Myocyte (in vitro differentiated cells): ENCODE measurements around the gene DTX1. TPM values are rescaled to one million over a fixed set of nuclear protein-coding genes. Genes with fewer than 3 reads are reported as not detected.

Source experiments
- DNase-seq: peaks from one replicate; pipeline ENCODE4 v3.0.0-alpha.2; 2012; ENCODE audit warnings: low read depth
- total RNA-seq: library from RNA; depleted of rRNA; stranded (reverse); fragments of >200 nt; gene quantifications from 2 replicates; pipeline ENCODE4 v1.2.3, GENCODE V29; 2014

The DTX1 gene
- total RNA-seq, 1 donor from 2014 or later: 0.13 TPM

- no peak for DNase-seq
Observed at GRCh38 chr12:113070117-113070906, 13.8 kb downstream of the DTX1 start.

- DNase-seq: no peak
Observed at GRCh38 chr12:113071135-113072112, 14.9 kb downstream of the DTX1 start.

- no peak for DNase-seq
Observed at GRCh38 chr12:113072136-113072535, 15.6 kb downstream of the DTX1 start.

DNA sequence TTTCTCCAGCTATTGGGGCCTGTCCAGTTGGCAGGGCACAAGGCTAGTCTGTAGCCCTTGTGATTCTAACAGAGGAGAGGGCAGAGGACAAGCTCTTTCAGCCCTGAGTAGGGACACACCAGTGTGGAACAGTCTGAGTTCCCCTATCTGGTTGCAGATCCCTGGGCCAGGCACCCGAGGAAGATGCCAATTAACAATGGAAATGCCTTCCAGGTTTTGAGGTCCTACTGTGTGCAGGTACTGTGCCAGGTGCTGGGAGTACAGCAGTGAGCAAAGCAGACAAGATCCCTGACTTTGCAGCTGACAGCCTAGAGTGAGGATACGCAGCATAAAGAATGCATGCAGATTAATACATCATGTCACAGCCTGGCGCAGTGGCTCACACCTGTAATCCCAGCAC, 17.1 kb downstream of the DTX1 start:
- no peak for DNase-seq

DNA sequence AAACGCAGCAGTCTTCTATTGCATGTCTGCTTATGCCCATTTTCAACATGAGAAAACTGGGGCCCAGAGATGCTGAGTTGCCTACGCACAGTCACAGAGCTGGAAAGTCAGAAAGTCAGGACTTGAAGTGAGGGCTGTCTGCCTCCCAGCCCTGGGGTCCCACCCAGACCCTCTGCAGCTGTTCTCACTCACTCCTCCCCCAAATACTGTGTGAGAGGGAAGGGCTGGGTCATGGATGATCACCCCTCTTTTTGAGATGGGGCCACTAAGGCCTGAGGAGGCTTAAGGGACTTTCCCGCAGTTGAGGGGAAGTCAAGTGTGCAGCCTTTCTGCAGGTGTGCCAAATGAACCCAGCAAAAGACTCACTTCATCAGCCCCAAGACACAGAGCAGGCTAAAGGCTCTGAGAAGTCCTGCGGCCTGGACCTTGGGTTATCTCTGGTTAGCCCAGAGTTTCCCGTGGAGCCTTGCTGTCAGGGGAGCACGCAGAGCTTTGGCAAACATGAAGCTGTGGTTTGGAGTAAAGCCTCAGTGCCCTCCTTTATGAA, 18.7 kb downstream of the DTX1 start:
- no peak for DNase-seq

DNA sequence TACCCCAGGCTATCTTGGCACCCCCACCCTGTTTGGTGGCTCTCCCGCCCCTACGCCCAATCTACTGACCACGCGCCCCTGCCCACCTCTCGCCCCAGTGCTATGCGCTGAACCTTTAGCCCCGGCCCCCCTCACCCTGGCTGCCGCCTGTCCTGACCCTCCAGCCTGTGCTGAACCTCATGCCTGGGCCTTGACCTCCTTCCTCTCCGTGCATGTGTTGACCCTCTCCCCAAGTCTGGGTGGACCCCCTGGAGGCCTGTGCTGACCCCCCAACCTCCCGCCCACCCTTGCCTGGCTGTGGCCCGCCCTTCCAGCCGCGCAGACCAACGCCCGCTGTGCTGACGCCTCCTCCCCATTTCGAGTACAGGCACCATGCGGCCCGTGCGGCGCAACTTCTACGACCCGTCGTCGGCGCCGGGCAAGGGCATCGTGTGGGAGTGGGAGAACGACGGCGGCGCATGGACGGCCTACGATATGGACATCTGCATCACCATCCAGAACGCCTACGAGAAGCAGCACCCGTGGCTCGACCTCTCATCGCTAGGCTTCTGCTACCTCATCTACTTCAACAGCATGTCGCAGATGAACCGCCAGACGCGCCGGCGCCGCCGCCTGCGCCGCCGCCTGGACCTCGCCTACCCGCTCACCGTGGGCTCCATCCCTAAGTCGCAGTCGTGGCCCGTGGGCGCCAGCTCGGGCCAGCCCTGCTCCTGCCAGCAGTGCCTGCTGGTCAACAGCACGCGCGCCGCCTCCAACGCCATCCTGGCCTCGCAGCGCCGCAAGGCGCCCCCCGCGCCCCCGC, 20.7 kb downstream of the DTX1 start:
- no peak for DNase-seq

- no peak for DNase-seq
Observed at GRCh38 chr12:113077859-113078255, 21.3 kb downstream of the DTX1 start.

- DNase-seq: no peak
Observed at GRCh38 chr12:113081873-113082272, 25.3 kb downstream of the DTX1 start.

DNA sequence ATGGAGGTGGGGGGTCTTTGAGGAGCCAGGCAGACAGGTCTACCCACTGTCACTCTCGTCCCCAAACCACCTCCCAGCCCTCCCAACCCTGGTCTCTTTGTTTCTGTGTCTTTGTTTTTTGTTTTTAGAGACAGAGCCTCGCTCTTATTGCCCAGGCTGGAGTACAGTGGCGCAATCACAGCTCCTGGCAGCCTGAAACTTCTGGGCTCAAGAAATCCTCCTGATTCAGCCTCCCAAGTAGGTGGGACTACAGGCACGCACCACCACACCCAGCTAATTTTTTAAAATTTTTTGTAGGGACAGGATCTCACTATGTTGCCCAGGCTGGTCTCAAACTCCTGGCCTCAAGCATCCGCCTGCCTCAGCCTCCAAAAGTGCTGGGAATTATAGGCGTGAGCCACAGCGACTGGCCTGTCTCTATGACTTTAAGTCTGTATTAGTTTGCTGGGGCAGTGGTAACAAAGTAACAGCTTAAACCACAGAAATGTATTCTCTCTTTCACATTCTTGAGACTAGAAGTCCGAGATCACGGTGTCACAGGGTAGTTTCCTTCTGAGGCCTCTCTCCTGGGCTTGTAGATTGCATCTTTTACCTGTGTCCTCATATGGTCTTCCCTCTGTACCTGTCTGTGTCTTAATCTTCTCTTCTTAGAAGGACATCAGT, 26.1 kb downstream of the DTX1 start:
- no peak for DNase-seq

GRCh38 chr12:113083863-113084435, 27.4 kb downstream of the DTX1 start:
- no peak for DNase-seq

DNA sequence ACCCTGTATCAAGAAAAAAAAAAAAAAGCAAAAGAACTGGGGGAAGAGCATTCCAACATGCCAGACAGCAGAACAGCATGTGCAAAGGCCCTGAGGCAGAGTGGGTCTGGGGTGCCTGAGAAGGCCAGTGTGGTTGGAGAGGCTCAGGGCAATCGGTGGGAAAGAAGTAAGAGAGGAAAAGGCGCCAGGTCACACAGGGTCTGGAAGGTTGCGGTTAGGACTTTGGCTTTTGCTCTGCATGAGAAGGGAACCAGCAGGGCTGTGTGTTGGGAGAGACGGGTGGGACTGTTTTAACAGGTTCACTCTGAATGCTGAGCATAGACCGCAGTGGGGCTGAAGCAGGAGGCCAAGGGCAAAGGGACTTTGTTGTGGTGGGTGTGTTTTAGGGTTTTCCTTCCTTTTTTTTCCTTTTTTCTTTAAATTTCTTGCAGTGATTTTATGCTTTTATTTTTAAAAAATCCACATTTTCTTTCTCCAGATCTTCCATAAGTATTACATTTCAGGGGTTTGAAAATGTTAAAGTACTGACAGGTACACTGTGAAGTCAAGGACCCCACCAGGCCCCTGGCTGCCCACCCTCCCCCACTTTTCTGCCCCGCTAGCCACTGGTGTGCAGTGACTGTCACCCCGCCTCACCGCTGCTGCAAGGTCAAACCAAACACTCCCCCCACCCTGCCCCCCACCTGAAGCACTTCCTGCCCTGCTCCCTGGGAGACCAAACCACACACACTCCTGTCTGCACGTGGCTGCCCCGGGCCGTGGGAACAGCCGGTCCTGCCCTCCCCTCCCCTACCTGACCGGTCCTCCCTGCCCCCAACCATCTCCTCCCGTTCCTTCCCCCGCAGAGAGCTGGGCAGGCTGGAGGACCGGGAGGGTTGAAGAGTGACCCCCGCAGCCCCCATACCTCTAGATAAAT, 30.0 kb downstream of the DTX1 start:
- DNase-seq: no peak

- DNase-seq: no peak
Observed at GRCh38 chr12:113087193-113087592, 30.7 kb downstream of the DTX1 start.

- no peak for DNase-seq
Observed at GRCh38 chr12:113088037-113088436, 31.5 kb downstream of the DTX1 start.

DNA sequence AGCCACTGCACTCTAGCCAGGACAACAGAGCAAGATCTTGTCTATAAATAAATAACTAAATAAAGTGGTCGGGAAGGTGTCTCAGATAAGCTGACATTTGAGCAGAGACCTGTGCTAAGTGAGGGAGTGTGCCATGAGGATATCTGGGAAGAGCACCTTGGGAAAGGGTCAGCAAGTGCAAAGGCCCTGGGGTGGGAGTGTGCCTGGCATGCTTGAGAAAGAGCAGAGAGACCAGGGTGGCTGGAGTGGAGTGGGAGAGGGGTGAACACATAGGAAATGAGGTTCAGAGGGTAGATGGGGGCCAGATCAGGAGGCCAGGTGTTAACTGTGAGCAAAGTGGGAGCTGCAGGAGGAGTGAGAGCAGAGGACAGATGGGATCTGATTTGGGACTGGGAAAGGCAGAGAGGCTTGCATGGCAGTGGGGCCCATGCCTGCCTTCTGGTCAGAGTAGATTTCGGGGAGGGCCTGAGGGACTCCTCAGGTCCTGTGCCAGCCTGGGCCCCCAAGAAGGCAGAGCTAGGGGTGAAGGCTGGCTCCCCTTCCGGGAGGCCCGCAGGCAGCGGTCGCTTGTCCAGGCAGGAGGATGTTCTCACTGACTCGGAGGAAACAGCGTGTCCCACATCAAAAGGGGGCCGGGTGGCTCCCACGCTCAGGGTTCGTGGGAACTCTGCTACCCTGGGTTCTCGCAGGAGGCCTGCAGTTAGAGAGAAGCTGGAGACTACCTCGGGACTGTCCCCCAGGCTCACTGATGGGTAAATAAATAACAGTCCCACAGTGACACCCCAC, 32.6 kb downstream of the DTX1 start:
- no peak for DNase-seq

- no peak for DNase-seq
Observed at GRCh38 chr12:113089839-113090238, 33.3 kb downstream of the DTX1 start.

DNA sequence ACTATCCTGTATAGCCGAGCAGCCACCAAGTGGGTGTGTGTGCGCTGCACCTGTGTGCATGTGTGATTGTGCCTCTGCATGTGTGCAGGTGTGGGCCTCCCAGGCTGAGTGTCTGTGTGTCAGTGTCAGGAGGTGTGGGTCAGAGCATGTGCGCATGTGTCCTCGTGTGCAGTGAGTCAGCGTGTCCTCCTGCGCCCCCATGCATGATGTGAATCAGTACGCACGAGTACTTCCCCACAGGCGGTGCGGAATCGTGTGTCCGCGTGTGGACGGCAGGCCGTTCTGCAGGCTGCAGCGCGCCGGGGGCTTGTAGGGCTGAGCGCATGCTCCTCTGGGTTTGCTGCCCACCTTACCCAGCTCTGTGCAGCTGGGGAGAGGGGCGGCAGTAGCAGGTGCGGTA, 34.2 kb downstream of the DTX1 start:
- no peak for DNase-seq

DNA sequence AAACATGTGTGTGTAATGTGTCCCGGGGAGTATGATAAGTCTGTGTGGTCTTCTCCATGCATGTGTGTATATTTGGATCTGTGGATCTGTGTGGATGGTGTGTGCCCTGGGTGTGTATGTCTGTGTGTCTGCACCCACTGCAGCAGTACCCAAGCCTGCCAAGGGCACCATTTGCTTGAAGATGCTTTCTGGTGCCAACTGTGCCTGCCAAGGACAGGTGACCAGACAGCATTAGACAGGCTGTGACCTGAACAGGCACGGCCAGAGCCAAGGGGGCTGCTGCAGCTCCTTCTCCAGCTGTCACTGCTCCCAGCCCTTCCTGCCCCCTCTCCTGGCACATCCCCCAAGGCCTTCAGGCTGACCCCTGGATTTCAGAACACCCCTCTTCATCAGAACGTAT, 35.0 kb downstream of the DTX1 start:
- DNase-seq: no peak
